NCI-H1694 treated with DMSO at 0.1 percent for 48 hours (cell line): ENCODE results near the gene EEF1AKMT1.
"Not testable (repeated sequence)": the region's sequence is repeated elsewhere in the genome, so short reads cannot be mapped to it uniquely, and the experiment has no call there.

ENCODE experiments used
- DNase-seq: peaks from one replicate; lab custom pipeline; 2025; lab: John Stamatoyannopoulos, UW

The EEF1AKMT1 gene

DNA sequence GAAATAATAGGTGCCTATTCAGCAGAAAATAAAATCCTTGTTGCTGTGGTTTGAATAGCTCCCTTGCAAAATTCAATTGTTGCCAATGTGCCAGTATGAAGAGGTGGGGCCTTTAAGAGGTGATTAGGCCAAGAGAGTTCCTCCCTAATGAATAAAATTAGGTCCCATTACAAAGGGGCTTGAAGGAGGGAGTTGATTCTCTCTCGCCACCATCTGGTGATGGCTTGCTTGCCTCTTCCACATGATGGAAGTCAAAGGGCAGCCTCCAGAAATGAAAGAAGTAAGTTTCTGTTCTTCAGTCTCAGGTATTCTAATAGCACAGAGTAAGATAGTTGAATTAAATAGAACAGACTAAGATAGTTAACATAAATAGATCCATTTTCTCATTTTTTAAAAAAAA lies 3.0 kb upstream of the EEF1AKMT1 start:
- no peak for DNase-seq

GRCh38 chr13:20775961-20776360 lies 2.2 kb upstream of the EEF1AKMT1 start:
- no peak for DNase-seq

- no peak for DNase-seq
These were observed 985 bp upstream of the EEF1AKMT1 start for GRCh38 chr13:20774746-20775145.

DNA sequence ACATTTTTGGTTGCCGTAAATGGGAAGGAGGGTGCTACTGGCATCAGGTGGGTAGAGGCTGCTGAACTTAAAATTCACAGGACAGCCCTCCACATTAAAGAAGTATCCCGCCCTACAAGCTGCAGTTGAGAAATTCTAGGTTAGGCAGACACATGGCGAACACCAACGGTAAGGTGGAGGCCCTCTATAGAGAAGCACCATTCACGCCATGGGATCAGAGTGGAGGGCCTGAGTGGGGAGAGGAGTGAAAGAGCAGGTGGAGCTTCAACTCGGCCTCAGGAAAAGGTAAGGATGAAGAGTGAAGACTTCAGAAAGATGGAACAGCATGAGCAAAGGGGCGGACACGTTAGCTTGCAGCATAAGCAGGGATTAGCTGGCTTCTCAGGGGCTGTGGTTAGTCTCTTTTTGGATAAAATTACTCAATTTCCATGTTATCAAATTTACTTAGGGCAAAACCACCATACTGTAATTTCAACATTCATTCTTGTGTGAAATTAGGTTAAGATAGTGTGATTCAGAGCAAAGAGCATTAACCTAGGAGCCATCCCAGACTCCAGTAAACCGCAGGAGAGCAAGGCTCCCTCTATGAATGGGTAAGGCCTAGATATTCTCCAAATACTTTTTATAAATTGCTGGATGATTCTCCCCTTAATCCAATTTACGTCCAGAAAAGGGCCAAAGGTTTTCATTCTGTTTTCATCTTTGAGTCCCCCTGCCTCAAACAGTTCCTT lies 1.2 kb downstream of the EEF1AKMT1 start:
- DNase-seq: no peak

DNA sequence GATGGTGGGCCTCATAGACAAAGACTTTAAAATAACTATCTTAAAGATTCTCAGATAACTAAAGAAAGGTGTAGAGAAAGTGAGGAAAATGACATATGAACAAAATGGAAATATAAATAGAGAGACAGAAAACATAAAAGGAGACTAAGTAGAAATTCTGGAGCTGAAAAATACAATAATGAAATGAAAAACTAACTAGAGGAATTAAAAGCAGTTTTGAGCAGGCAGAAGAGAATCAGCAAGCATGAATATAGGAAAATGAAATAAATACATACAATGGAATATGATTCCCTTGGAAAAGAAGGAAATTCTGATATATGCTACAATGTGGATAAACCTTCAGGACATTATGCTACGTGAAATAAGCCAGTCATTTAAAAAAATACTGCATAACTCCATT lies 3.9 kb downstream of the EEF1AKMT1 start:
- no peak for DNase-seq

DNA sequence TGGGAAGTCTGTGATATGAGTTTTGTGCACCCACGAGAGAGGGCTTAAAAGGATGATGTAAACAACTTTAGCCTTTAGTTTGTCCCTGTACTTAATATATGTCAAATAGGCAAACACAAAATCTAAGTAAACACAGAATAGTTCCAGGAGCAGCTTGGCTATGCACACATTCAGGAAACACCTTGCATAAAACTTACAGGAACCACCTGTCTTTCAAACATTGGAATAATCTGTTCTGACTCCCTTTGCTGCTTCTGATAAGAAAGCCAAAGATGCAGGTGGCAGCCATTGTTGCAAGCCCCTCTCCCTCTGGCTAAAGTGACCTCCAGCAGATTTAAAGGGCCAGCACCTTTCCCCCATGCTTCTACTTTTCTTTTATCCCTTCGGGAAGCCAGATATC lies 4.7 kb downstream of the EEF1AKMT1 start:
- no peak for DNase-seq

DNA sequence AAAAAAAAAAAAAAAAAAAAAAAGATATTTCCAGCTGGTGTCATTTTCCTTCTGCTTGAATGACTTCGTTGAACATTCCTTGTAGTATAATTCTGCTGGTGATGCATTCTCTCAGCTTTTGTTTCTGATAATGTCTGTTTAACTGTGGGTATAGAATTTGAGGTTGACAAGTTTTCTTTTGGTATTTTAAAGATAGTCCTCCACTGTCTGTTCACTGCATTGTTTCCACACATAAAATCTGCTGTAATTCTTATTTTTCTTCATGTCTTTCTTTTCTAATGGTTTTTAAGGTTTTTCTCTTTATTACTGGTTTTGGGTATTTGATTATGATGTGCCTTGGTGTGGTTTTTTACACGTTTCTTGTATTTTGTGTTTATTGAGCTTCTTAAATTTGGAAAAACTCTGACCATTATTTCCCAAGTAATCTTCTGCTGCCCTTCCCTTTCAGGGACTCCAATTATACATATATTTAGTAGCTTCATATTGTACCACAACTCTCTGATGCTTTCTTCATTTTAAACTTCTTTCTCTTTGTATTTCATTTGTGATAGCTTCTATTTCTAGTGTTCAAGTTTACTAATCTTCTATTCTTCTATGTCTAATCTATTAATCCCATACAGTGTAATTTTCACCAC lies 6.3 kb downstream of the EEF1AKMT1 start:
- DNase-seq: no peak

DNA sequence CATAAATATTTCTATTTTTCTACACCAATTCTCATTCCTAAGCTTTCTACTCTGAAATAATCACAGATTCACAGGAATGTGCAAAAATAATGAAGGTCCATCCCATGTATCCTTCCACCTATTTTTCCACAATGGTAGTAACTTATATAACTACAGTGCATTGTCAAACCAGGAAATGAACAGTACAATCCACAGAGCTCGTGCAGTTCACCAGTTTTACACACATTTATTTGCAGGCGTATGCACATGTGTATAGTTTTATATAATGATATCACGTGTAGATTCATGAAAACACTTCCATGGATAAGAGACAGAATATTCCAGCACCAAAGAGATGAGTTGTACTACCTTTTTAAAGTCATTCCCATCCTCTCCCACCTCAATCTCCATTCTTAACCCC lies 12.9 kb downstream of the EEF1AKMT1 start:
- no peak for DNase-seq

GRCh38 chr13:20754009-20754408 lies 19.8 kb downstream of the EEF1AKMT1 start:
- DNase-seq: no peak

- no peak for DNase-seq
These were observed 24.4 kb downstream of the EEF1AKMT1 start for GRCh38 chr13:20749377-20749776.

- not testable (repeated sequence) for DNase-seq
These were observed 29.8 kb downstream of the EEF1AKMT1 start for GRCh38 chr13:20743830-20744404.

DNA sequence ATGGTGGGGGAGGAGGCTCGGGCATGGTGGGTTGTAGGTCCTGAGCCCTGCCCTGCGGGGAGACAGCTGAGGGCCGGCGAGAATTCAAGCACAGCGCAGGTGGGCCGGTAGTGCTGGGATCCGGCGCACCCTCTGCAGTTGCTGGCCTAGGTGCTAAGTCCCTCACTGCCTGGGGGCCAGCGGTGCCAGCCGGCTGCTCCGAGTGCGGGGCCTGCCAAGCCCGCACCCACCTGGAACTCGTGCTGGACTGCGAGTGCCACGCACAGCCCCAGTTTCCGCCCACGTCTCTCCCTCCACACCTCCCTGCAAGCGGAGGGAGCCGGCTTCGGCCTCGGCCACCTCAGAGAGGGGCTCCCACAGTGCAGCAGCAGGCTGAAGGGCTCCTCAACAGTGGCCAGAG lies 33.7 kb downstream of the EEF1AKMT1 start:
- DNase-seq: no peak

DNA sequence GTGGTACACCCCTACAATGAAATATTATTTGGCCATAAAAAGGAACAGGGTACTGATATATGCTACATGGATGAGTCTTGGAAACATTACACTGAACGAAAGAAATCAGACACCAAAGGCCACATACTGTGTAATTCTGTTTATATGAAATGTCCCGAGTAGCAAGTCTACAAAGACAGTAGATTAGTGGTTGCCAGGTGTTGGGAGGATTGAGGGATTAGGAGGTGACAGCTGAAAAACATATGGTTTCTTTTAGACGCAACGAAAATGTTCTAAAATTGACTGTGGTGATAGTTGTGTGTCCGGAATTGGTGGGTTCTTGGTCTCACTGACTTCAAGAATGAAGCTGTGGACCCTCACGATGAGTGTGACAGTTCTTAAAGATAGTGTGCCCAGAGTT lies 35.1 kb downstream of the EEF1AKMT1 start:
- DNase-seq: no peak

DNA sequence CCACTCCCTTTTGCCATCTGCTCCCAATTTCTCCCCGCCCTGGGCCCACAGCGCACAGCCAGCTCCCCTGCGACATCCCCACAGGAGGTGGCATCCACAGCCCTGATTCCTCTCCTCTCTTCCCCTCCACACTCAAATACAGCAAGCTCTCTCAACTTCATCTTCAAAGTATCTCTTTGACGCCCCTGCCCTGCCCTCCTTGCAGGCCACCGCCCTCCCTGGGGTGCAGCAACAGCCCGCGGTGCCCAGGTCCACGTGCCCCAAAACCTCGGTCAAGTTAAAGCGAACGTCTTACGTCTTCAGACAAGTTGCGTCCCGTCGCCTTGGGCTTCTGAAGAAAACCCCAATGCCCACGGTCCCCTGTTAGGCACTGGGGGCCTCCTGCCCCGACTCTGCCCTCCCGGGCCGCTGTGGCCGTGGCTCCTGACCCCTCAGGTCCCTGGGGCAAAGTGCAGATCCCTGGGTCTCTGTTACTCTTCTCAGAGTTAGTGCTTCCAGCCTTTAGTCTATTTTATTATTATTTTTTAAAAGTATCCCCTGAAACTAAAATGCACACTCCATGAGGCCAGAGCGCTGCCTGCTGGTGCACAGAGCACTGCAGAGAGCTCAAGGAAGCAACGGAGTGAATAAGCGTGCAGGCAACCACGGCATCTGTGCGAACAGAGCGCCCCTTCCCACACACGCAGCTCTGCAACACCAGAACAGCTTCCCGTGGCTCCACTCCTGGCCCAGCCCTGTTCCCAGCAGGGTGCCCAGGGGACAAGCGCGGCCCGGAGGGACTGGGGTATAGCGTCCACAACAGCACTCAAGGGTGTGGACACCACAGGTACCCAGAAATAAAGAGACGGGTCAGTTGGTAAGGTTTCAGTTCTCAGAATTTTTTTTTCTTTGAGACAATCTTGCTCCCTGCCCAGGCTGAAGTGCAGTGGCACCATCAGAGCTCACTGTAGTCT lies 43.9 kb downstream of the EEF1AKMT1 start:
- DNase-seq: no peak

GRCh38 chr13:20728579-20729311 lies 45.0 kb downstream of the EEF1AKMT1 start:
- DNase-seq: no peak

GRCh38 chr13:20727856-20728255 lies 45.9 kb downstream of the EEF1AKMT1 start:
- no peak for DNase-seq

GRCh38 chr13:20721454-20722357 lies 52.1 kb downstream of the EEF1AKMT1 start:
- DNase-seq: peak; percentile 8

DNA sequence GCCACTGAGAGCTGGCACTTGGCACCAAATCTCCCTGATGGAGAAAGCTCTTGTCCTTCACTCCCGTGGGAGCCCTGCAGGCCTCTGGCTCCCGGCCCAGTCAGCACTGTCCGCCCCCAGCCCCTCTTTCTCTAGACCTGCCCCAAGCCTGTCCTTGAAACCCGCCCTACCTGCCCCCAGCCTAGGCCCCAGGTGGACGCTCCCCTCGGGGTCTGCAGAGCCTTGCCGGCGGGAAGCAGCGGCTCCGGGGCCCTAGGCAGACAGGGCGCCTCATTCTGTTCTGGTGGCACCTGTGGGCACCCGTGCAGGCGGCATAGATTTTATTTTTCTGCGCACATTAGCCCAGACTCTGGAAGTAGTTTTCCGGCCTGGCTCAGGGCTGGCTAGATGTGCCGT lies 52.7 kb downstream of the EEF1AKMT1 start:
- DNase-seq: no peak

DNA sequence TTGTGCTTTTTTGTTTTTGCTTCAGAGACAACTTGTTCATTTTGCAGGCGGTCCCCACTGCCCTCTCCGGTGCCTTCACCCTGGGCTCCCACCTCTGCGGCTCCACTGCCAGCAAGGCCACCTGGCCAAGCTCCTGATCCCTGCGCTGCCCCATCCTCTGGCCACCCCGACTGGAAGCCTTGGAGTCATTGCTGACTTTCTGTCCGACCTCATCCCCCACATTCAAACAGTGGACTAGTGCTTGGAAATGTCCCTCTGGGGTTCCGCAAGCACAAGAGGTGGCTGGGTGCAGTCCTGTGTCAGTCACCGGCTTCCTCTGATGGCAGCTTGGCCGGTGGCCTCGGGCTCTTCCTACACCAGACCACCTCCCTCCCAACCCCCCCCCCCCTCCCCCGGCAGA lies 53.3 kb downstream of the EEF1AKMT1 start:
- no peak for DNase-seq

- DNase-seq: no peak
These were observed 54.0 kb downstream of the EEF1AKMT1 start for GRCh38 chr13:20719783-20720182.
